Measurements from ENCODE around the gene C1orf52. TPM values are rescaled to one million over a fixed set of nuclear protein-coding genes. Genes with fewer than 3 reads are reported as not detected.

Gene C1orf52
- total and polyA plus RNA-seq, 2 of the 13 experiments (the other 11 are each of a cell fraction or from before 2014, with no cell fraction given): 19.4 to 27.4 TPM

GRCh38 chr1:85308833-85309350 is 49.4 kb upstream of the C1orf52 start (continued):
- TF ChIP-seq KLF6 (CRISPR knock-in tag; IDR thresholded peaks at IDR 0.05) (no peak), ARID5B (CRISPR knock-in tag; IDR thresholded peaks at IDR 0.05) (no peak), ZBTB49 (CRISPR knock-in tag; IDR thresholded peaks at IDR 0.05; ENCODE audit: borderline replicate concordance) (no peak), THAP9 (CRISPR knock-in tag; IDR thresholded peaks at IDR 0.05; ENCODE audit: borderline replicate concordance) (no peak), PBX2 (CRISPR knock-in tag; IDR thresholded peaks at IDR 0.05) (no peak), HDAC2 (CRISPR knock-in tag; IDR thresholded peaks at IDR 0.05) (no peak), TRAFD1 (CRISPR knock-in tag; IDR thresholded peaks at IDR 0.05; ENCODE audit: borderline replicate concordance) (no peak)

Data from HepG2 (cell line).